ENCODE measurements around the gene KNCN.

Gene KNCN

GRCh38 chr1:46523496-46524353 lies 27.7 kb downstream of the KNCN start:
- no peak for TF ChIP-seq CTCF (IDR thresholded peaks at IDR 0.05; ENCODE audit: low read depth, low read length)
- in situ Hi-C loops (cut with HindIII; ENCODE audit: low sequenced_read_pairs), result no loop called here
- H3K4me3 ChIP-seq (ENCODE audit: low read depth, low read length), result no peak overlapping the region
- DNase-seq (ENCODE audit: low read depth, low spot score), result no peak

- TF ChIP-seq CTCF (IDR thresholded peaks at IDR 0.05; ENCODE audit: low read depth, low read length), result no peak
- H3K4me3 ChIP-seq (ENCODE audit: low read depth, low read length), result no peak overlapping the region
- in situ Hi-C loops (cut with HindIII; ENCODE audit: low sequenced_read_pairs), result no loop called here
- DNase-seq (ENCODE audit: low read depth, low spot score), result no peak
Measured at GRCh38 chr1:46522969-46523320, 28.5 kb downstream of the KNCN start.

GRCh38 chr1:46522184-46522968 lies 29.1 kb downstream of the KNCN start:
- peak; percentile 89 for DNase-seq (ENCODE audit: low read depth, low spot score)
- in situ Hi-C loops (cut with HindIII; ENCODE audit: low sequenced_read_pairs), result no loop called here
- no peak overlapping the region for H3K4me3 ChIP-seq (ENCODE audit: low read depth, low read length)
- no peak for TF ChIP-seq CTCF (IDR thresholded peaks at IDR 0.05; ENCODE audit: low read depth, low read length)

- no peak for DNase-seq (ENCODE audit: low read depth, low spot score)
- no peak overlapping the region for H3K4me3 ChIP-seq (ENCODE audit: low read depth, low read length)
- TF ChIP-seq CTCF (IDR thresholded peaks at IDR 0.05; ENCODE audit: low read depth, low read length), result no peak
- in situ Hi-C loops (cut with HindIII; ENCODE audit: low sequenced_read_pairs), result no loop called here
Measured at GRCh38 chr1:46521414-46521813, 30.0 kb downstream of the KNCN start.

GRCh38 chr1:46520063-46520911 lies 31.2 kb downstream of the KNCN start:
- in situ Hi-C loops (cut with HindIII; ENCODE audit: low sequenced_read_pairs), result no loop called here
- no peak overlapping the region for H3K4me3 ChIP-seq (ENCODE audit: low read depth, low read length)
- TF ChIP-seq CTCF (IDR thresholded peaks at IDR 0.05; ENCODE audit: low read depth, low read length), result no peak
- peak; percentile 69 for DNase-seq (ENCODE audit: low read depth, low spot score)

- TF ChIP-seq CTCF (IDR thresholded peaks at IDR 0.05; ENCODE audit: low read depth, low read length), result no peak
Measured at GRCh38 chr1:46519209-46519608, 32.2 kb downstream of the KNCN start.

More at GRCh38 chr1:46519209-46519608, 32.2 kb downstream of the KNCN start:
- H3K4me3 ChIP-seq (ENCODE audit: low read depth, low read length), result no peak overlapping the region
- in situ Hi-C loops (cut with HindIII; ENCODE audit: low sequenced_read_pairs), result no loop called here
- no peak for DNase-seq (ENCODE audit: low read depth, low spot score)

Measured in astrocyte of the spinal cord (primary cell).